ENCODE data around the gene RNPS1.
"Not testable (repeated sequence)": the region's sequence is repeated elsewhere in the genome, so short reads cannot be mapped to it uniquely, and the experiment has no call there.

RNPS1 gene

DNA sequence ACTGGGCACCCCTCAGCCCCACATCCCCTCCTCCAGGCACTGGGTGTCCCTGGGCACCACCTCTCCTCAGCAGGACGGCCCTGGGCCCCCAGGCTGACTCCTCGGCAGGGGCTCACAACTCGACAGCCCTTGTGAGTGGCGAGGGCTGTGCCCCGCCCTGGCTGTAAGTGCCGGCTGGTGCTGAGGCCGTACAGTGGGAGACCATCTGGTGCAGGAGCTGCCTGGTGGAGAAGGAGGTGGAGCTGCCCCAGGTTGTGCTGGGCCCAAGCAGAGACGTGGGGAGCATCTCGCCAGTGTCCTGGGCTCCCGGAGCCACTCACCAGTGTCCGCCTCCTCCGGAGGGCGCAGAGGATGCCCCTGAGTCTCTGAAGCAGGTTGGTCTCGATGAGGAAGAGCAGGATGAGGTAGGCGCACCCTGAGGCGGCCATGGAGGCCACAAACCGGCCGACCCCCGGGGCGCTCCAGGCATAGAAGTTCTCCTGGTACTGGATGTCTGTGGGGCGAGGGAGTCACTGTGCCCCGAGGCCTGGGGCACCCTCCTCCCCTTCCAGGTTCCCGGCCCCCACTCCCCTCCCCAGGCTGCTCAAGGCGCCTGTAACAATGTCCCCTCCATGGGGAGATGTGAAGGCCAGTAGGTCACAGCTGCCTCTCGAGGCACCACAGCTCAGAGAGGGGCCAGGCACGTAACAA, 15.1 kb upstream of the RNPS1 start:
- DNase-seq (ENCODE audit: low read depth in 4 of 4, low spot score in 1 of 4), result no peak

DNA sequence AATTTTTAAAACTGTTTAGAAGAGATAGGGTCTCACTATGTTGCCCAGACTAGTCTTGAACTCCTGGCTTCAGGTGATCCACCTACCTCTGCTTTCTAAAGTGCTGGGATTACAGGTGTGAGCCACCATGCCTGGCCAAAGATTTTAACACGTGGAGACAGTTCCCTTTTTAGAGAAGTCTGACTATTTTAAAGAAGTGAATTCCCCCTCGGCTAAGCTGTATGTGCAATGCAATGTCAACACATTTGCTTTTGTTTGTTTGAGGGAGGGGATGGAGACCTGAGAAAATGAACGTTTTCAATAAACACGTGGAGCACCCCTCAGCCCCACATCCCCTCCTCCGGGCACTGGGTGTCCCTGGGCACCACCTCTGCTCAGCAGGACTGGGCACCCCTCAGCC, 14.3 kb upstream of the RNPS1 start:
- DNase-seq (ENCODE audit: low read depth in 4 of 4, low spot score in 1 of 4), result no peak

DNA sequence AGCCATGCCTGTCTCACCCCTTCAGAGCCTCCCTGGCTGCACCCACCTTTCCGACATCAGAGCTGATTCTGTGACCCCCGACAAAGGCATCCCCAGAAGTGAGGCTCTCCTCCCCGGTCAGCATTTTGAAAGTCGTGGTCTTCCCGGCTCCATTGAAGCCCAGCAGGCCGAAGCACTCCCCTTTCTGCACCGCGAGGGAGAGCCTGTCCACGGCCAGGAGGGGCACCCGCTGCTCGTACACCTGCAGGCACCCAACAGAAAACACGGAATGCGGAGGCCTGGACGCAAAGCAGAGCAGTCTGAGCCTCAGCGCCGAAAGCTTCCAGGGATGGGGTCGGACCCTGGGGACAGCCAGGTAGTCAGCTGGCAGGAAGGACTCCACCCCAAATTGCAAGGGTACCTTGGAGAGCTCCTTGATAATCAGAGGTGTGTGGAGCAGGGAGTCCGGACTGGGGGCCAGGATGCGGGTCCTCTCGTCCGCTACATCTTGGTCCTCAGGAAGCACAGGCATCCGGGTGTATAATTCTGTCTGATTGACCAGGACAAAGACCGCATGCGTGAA, 13.1 kb upstream of the RNPS1 start:
- DNase-seq (ENCODE audit: low read depth in 4 of 4, low spot score in 1 of 4), result no peak

DNA sequence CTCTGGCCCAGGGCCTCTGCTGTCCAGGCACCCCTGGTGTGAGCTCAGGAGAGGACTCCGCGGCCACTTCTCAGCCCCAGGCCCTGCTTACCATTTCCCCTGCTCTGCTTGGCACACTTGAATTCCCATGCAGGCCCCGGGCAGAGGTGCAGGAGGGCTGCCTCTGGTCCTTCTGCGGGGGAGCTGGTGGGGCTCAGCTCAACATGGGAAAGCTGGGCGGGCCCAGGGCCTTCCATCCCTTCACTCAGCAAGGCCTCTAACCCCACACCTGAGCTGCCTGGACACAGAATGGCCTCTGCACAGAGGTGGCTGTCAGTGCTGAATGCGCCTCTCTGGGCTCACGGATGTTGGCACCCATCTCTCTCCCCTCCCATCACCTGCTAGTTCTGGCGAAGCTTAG, 12.5 kb upstream of the RNPS1 start:
- no peak for DNase-seq (ENCODE audit: low read depth in 4 of 4, low spot score in 1 of 4)

DNA sequence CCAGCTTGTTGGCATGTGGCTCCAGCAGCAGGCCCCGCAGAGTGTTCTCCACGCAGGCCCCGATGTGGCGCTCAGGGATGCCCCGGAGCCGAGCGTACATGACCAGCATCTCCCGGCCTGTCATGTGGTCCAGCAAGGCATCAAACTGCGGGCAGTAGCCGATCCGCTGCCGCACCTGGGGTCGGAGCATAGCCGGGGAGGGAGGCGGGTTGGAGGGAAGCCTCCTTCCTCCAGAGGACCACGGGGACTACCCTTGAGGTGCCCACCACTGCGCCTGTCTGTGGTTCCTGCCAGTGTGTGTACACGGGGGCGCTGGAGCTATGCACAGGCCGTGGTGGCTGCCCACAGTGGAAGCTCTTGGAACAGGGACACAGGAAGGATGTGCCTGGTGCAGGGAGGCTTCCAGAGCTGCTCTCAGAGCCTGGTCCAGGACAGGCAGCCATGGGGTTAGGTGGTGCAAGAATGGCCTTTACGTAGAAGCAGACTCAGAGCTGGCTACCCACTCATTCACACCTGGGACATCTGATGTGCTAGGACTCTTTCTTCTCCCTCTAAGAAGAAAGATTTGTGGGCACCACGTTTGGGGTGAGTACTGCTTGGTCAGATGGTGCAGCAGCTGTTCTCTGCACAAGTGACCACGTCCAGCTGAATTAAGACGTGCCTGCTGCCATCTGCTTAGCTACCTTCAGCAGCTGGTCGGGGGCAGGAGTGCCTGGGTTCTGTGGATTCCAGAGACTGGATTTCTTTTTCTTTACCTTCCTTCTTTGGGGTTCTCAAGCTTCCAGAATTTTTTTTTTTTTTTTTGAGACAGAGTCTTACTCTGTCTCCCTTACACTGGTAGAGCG, 11.3 kb upstream of the RNPS1 start:
- DNase-seq (ENCODE audit: low read depth in 4 of 4, low spot score in 1 of 4), result no peak

DNA sequence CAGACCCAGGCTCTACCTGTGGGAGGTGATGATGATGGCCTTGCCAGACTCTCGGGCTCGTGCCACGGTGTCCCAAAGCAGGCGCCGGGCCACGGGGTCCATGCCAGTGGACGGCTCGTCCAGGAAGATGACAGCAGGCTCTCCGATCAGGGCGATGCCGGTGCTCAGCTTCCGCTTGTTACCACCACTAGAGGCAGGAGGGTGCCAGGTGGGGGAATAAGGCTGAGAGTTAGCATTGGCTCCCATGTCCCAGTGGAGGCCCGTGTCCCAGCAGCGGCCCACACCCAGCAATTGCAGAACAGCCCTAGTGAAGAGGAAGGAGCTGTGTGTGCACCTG, 10.3 kb upstream of the RNPS1 start:
- DNase-seq (ENCODE audit: low read depth in 4 of 4, low spot score in 1 of 4), result no peak

DNA sequence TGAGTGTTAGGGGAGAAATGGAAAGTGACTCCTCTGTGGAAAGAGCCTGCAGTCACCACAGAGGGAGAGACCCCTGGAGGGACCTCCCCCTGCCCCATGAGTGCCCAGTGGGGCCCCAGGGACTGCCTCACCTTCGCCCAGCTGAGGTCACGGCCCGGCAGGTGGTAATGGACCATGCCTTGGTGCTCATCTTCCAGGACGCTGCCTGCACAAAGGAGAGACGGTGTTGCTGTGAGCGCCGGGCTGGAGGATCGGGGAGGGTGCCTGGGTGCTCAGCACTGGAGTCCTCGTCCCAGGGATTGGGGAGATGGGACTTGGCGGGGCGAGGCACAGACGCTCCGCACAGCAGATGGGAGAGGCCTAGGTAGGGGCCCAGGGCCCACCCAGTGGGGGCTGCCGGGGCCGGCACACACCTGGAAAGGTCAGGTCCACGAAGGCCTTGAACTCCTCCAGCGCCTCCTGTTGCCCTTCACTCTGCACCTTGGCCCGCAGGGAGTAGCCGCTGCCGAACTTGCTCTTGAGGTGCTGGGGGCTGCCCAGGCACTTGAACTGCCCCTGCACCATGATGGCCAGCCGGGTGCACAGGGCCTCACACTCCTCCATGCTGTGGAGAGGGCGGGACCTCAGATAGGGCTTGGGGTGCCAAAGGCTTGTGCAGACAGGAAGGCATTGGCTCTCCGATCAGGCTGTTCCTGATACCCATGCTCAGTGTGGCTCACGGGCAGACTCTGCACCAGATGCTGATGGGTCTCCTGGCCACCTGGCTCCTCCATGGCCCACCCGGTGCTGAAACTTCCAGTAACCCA, 9.7 kb upstream of the RNPS1 start:
- DNase-seq (ENCODE audit: low read depth in 4 of 4, low spot score in 1 of 4), result no peak

DNA sequence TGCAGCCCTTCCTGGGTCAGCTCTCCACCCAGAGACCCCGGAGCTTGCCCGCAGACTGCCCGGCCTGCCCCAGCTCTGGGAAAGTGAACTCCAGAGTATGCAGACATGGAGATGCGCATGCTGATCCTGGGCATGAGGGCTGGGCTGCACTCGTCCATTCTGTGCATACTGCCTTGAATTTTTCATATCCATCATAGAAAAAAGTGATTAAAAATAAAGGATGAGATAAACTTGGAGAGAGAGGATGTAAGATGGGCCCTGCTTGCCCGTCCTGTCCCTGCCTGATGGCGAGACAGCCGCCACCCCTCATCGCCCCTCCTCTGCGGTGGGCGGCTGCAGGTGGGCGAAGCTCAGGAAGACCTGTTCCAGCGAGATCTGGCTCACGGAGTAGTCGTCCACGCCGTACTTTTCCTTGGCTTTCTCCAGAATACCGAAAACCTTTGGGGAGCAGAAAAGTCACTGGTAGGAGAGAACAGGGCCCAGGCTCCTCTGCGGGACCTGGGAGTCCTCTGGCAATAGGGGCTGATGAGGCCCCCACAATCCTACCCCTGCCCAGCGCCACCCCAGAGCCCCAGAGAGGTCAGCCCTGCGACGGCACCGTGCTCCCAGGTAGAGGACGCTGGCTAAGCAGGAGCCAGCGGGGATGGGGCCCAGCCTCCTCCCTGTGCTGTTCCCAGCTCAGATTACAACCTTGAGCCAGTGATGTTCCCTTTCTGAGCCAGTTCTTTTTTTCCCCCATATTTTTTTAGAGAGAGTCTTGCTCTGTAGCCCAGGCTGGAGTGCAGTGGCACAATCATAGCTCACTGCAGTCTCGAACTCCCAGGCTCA, 8.7 kb upstream of the RNPS1 start:
- DNase-seq (ENCODE audit: low read depth in 4 of 4, low spot score in 1 of 4), result no peak

DNA sequence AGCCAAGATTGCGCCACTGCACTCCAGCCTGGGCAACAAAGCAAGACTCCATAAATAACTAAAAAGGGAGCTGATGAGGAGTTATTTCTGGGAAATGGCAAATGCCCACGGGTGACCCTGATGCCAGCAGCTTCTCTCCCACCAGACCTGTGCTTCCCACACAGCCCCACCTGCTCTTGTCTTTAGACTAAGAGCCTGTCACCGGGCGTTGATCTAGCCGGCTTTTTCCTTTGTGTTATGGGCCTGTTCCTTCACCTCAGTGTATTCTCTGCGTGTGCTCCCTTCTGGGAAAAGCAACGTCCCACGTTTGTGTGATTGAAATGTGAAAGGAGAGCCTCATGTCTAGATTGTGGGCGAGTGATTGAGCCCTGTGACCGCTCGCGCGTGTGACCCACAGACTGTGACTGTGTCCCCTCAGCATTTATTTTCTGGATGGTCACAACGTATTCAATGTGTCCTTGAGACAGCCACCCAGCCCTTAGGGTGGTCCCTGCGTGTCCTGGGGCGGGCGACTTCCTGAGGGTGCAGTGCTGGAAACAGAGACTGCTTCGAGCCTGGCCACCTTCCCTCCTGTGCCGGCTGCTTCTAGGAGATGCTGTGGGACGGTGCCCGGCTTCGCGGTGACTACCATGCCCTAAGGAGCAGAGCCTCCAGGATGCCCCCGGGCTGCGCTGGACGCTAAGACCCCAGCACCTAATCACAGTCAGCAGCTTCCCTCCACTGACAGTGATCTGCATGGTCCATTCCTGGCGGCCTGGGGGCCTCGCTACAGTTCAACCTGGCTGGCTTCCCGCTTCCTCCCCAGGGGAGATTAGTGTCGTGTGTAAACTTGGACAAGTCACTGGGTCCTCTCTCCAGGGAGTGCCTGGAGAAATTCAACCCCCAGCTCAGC, 7.8 kb upstream of the RNPS1 start:
- DNase-seq (ENCODE audit: low read depth in 4 of 4, low spot score in 1 of 4), result no peak

DNA sequence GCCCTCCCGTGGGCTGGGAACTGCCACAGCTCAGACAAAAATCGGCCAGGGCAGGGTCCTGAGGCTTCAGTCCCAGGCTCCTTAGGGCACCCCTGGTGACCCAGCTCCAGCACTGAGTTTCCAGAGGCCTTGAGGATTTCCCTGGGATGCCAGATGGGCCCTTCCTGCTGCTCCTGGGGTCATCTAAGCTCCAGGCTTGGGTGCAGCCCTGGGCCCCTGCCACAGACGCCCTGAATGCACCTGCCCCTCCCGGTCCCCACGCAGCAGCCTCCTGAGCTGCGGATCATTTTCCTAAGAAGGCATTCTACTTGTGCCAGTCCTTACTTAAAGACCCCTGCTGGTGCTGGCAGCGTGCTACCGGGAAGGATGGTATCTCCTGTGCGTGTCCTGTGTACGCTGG, 6.0 kb upstream of the RNPS1 start:
- DNase-seq (ENCODE audit: low read depth in 4 of 4, low spot score in 1 of 4), result no peak

DNA sequence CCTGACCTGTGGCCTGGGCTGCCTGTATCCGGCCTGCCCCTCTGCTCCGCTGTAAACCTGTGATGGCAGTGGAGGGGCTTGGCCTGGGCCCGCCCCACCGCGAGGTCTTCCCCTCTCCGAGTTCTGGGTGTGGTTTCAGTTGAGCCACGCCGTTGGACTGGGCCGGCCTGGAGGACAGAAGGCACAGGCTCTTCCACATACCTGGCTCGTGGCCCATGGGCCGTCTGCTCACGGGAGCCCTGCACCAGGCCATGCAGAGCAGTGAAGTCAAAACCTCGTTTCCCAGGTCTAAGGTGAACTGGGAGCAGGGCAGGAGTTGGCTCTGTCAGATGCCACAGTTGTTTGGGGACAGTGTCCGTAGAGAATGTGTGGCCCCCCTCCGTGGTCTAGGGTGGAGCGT, 5.6 kb upstream of the RNPS1 start:
- no peak for DNase-seq (ENCODE audit: low read depth in 4 of 4, low spot score in 1 of 4)

DNA sequence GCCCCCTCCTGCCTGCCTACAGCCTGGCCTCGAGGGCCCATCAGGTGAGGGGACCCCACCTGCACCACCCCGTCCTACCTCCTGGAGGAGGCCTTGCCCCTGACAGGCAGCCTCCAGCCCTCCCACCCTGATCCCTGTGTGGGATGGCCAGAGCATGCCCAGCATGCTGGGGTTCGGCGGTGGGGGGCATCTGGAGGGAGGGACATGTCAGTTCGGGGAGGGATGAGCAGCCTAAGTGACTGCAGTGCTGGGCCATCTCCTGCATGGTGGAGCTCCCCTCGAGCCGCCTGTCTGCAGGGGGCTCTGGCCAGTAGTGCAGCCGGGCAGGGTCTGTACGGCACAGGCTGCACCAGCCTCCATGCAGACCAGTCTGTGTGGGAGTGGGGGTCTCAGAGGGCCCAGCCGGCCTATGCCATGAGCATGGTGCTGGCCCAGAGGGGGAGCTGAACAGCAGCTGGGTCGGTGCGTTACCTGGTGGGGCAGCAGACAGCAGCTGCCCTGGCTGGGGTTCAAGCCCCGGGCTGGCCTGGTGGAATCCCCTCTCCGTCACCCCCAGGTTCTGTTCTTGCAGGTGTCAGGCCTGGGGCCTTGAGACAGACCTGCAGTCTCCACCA, 4.0 kb upstream of the RNPS1 start:
- DNase-seq (ENCODE audit: low read depth in 4 of 4, low spot score in 1 of 4), result no peak

DNA sequence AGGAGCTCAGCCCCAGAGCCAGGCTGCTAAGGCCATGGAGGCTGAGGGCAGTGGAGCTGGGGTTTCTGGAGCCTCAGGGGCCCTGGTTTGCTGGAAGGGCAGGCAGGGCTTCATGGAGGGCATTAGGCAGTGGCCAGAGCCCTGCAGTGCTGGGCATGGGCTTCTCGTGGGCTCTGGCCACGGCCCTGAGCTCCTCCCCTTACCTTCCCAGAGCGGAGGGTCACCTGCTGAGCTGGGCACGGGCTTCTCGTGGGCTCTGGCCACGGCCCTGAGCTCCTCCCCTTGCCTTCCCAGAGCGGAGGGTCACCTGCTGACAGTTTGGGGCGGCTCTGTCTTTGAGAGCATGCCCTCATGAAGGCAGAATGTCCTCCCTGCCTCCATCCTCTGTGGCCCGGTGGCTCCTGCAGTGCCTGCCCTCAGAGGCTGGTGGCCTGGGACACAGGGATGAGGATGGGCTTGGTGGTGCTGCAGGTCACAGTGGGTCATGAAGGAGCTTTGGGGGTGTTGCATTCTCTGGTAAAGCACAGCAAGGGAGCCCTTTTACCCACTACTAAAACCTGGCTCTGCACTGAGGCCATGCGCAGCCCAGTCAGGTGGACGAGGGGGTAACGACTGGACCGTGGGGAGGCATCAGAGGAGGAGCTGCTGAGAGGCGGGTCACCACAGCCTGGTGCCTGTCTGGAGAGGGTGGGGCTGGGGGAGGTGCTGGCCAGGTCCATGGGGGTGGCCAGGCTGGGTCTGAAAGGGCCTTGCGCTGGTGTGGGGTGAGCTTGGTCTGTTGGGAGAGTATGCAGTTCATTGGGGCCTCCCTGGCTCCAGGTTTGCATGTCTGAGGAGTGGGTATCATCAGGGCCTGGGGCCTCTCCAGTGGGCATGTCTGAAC, 2.9 kb upstream of the RNPS1 start:
- DNase-seq (ENCODE audit: low read depth in 4 of 4, low spot score in 1 of 4), result no peak

DNA sequence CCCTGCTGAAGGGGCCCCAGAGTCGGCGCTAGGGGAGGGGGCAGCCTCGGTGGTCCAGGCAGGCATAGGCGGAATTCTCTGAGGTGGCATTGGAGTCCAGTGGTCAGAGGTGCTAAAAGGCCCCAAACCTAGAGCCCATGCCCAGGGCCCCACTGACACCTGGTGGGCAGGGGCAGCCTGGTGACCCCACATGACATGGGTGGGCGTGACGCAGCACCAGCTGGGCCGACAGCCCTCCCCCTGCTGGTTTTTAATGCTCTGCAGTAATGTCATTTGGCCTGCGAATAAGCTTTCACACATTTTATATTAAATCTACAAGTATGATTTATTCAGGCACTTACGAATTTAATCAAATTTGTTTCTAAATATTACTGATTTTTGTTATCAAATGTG, 2.1 kb upstream of the RNPS1 start:
- DNase-seq (ENCODE audit: low read depth in 4 of 4, low spot score in 1 of 4), result no peak

DNA sequence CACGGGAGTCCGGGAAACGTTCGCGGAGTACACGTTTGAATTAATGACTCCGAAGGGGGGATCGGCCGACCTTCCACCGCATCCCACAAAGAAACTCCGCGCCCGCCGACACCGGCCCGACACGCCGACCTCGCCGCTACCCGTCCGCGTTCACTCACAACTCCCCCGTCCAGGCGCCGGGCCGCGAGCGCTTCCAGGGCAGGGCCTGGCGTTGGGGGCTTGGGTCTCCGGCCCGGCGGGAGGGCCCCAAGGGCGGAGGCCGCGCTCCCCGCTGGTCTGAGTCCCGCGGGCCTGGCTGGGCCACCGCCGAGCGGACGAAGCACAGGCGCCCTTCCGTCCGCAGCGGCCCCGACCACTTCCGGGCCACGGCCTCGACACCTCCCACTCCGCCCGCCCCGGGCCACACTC, 417 bp downstream of the RNPS1 start:
- not testable (repeated sequence) for DNase-seq (ENCODE audit: low read depth in 4 of 4, low spot score in 1 of 4)

DNA sequence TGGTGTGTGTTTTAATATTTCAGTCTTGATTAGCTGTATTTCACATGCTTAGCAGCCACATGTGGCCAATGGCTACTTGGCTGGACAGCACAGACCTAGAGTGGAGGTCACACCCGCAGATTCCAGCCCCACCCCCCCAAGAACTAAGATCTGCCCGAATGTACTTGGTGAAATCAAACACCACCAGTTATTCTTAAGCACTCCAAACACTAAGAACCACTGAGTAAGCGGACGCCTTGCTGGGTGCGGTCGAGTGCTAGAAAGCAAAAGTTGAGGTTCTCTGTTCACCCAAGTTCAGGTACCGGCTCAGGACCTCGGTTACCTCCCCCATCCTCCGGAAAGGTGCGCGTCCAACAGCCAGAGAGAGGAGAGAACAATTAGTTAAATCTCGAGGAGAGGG, 1.0 kb downstream of the RNPS1 start:
- not testable (repeated sequence) for DNase-seq (ENCODE audit: low read depth in 4 of 4, low spot score in 1 of 4)

DNA sequence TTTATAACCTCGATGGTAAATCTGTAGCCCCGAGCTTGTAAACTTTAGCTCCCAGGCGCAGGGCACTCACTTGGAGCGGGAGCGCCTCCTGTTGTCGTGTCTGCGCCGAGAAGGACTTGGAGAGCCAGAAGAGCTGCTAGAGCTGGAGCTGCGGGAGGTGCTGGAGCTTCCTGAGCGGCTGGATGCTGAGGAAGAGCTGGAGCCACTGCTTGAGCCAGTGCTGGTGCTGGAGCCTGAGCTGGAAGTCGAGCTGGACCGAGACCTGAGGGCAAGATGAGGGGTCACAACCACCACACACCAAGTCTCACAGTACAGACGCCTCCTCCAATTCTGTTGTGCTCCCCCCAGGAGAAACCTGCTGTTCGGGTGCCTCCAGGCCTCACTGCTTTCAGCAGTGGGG, 4.9 kb downstream of the RNPS1 start:
- DNase-seq (ENCODE audit: low read depth in 4 of 4, low spot score in 1 of 4), result not testable (repeated sequence)

DNA sequence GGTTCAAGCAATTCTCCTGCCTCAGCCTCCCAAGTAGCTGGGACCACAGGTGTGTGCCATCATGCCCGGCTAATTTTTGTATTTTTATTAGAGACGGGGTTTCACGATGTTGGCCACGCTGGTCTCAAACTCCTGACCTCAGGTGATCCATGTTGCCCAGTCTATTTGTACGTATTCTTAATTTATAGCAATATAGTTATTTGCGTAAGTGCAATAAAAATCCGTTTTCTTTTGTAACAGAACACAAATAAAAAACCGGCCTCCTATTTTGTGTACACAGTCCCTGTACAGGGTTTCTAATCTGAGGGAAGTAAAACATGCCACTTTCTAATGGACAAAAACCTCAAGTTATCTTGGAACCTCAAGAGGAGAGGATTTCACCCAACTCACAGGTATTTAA, 7.7 kb downstream of the RNPS1 start:
- DNase-seq (ENCODE audit: low read depth in 4 of 4, low spot score in 1 of 4), result no peak
